HEK293 (cell line): Measurements from ENCODE around the gene SAMM50.

Experiments used
- CTCF ChIA-PET: fragments of 350-600 bp; formaldehyde crosslinking; extraction: SDS; loops from one replicate; lab custom pipeline; 2021; ENCODE audit warnings: antibody characterized with exemption; lab: Yijun Ruan, JAX
- POLR2A ChIA-PET: fragments of 300-600 bp; formaldehyde crosslinking; extraction: SDS; loops from one replicate; lab custom pipeline; 2020; ENCODE audit warnings: antibody characterized with exemption, inconsistent platforms; lab: Yijun Ruan, JAX
- H3K27ac ChIP-seq: fragments of 200-500 bp; sonication (Bioruptor generic); 2 replicates; pipeline ENCODE4 v1.5.1; 2014; ENCODE audit warnings: low read depth, low read length, control low read depth, inconsistent platforms; ENCODE audit errors: extremely low read depth
- H3K36me3 ChIP-seq, 2 experiments: fragments of 200-500 bp in 1 of 2; sonication (Bioruptor generic) in 1 of 2; 1 replicate in 1 of 2; 2 replicates in 1 of 2; pipeline ENCODE4 v1.5.1; 2014 to 2017; ENCODE audit warnings: inconsistent platforms in 2 of 2, low read length in 2 of 2; ENCODE audit not compliant: control insufficient read depth in 2 of 2, insufficient read depth in 1 of 2
- H3K4me1 ChIP-seq: fragments of 200-500 bp; sonication (Bioruptor generic); 2 replicates; pipeline ENCODE4 v1.5.1; 2014; ENCODE audit warnings: mild to moderate bottlenecking, low read length, inconsistent platforms; ENCODE audit not compliant: control insufficient read depth, insufficient read depth
- H3K4me3 ChIP-seq: 2 replicates; pipeline ENCODE4 v1.5.1; 2011; ENCODE audit warnings: low read depth, mild to moderate bottlenecking, control low read depth, low read length, moderate library complexity
- H3K9me3 ChIP-seq: fragments of 200-500 bp; sonication (Bioruptor generic); 2 replicates; pipeline ENCODE4 v1.5.1; 2014; ENCODE audit warnings: low read depth, low read length, inconsistent platforms; ENCODE audit not compliant: control insufficient read depth, insufficient read depth
- BCL6B ChIP-seq: fragments of 450-650 bp; formaldehyde crosslinking; IDR thresholded peaks from 2 replicates; pipeline ENCODE4 v1.5.1; 2017; ENCODE audit warnings: missing biosample characterization, missing genetic modification characterization
- HOXD13 ChIP-seq: sonication (generic); formaldehyde crosslinking; IDR thresholded peaks from 2 replicates; pipeline ENCODE4 v1.8.0; 2022; ENCODE audit warnings: missing genetic modification reagents, borderline replicate concordance
- KLF7 ChIP-seq: fragments of 450-650 bp; formaldehyde crosslinking; IDR thresholded peaks from 2 replicates; pipeline ENCODE4 v1.5.1; 2016; ENCODE audit warnings: missing biosample characterization, missing genetic modification characterization, borderline replicate concordance
- SP3 ChIP-seq: fragments of 450-650 bp; formaldehyde crosslinking; IDR thresholded peaks from 2 replicates; pipeline ENCODE4 v1.5.1; 2016; ENCODE audit warnings: missing biosample characterization, missing genetic modification characterization
- ZBTB1 ChIP-seq: fragments of 450-650 bp; formaldehyde crosslinking; IDR thresholded peaks from 2 replicates; pipeline ENCODE4 v1.5.1; 2016; ENCODE audit warnings: missing biosample characterization, missing genetic modification characterization
- ZFP69B ChIP-seq: fragments of 450-650 bp; formaldehyde crosslinking; IDR thresholded peaks from 2 replicates; pipeline ENCODE4 v1.5.1; 2016; ENCODE audit warnings: missing biosample characterization, missing genetic modification characterization
- ZNF223 ChIP-seq: fragments of 450-650 bp; formaldehyde crosslinking; IDR thresholded peaks from 2 replicates; pipeline ENCODE4 v1.5.1; 2016; ENCODE audit warnings: missing biosample characterization, missing genetic modification characterization
- ZNF26 ChIP-seq: fragments of 450-650 bp; formaldehyde crosslinking; IDR thresholded peaks from 2 replicates; pipeline ENCODE4 v1.5.1; 2016; ENCODE audit warnings: missing biosample characterization, missing genetic modification characterization
- ZNF280C ChIP-seq: fragments of 450-650 bp; formaldehyde crosslinking; IDR thresholded peaks from 2 replicates; pipeline ENCODE4 v1.5.1; 2016; ENCODE audit warnings: missing biosample characterization, missing genetic modification characterization
- ZNF302 ChIP-seq: fragments of 450-650 bp; formaldehyde crosslinking; IDR thresholded peaks from 2 replicates; pipeline ENCODE4 v1.5.1; 2016; ENCODE audit warnings: missing biosample characterization, missing genetic modification characterization, low read depth
- ZNF549 ChIP-seq: fragments of 450-650 bp; IDR thresholded peaks from 2 replicates; pipeline ENCODE4 v1.5.1; 2018; ENCODE audit warnings: missing biosample characterization, missing genetic modification characterization, mild to moderate bottlenecking, inconsistent platforms, moderate library complexity
- ZNF645 ChIP-seq: fragments of 450-650 bp; formaldehyde crosslinking; IDR thresholded peaks from 2 replicates; pipeline ENCODE4; 2016; ENCODE audit warnings: missing biosample characterization, missing genetic modification characterization
- ZNF658 ChIP-seq: fragments of 450-650 bp; formaldehyde crosslinking; IDR thresholded peaks from 2 replicates; pipeline ENCODE4; 2016; ENCODE audit warnings: missing biosample characterization, missing genetic modification characterization
- ZSCAN5A ChIP-seq: fragments of 450-650 bp; formaldehyde crosslinking; IDR thresholded peaks from 2 replicates; pipeline ENCODE4 v1.5.1; 2016; ENCODE audit warnings: missing biosample characterization, missing genetic modification characterization

SAMM50 gene

GRCh38 chr22:44004104-44004460 lies 48.8 kb downstream of the SAMM50 start:
- ChIA-PET POLR2A (no interaction called here), CTCF (interaction anchor here (0.8 to 5.0 kb wide), 6 partner anchors 9 to 556 kb away, joined by 3 to 39 read pairs (median 4); no protein-coding TSS in a partner anchor)
- H3K4me3 ChIP-seq = no peak overlapping the region

More at GRCh38 chr22:44004104-44004460, 48.8 kb downstream of the SAMM50 start:
- peaks cover 0 to 9% of the 10 kb centered on the region in 2 experiments; a peak in 2 of 3 replicates for H3K36me3 ChIP-seq
- no peaks in the 10 kb centered on the region for H3K4me1 ChIP-seq
- no peak for TF ChIP-seq ZSCAN5A (tag by site-specific recombination)
- no peak for TF ChIP-seq BCL6B (tag by site-specific recombination)
- no peak for TF ChIP-seq ZNF26
- TF ChIP-seq ZNF658 (tag by site-specific recombination) = no peak
- TF ChIP-seq KLF7 = no peak
- no peak for TF ChIP-seq HOXD13 (CRISPR knock-in tag)
- no peak for TF ChIP-seq ZNF302 (tag by site-specific recombination)
- TF ChIP-seq ZFP69B (tag by site-specific recombination) = no peak
- TF ChIP-seq ZNF549 (tag by site-specific recombination) = no peak
- TF ChIP-seq ZBTB1 (tag by site-specific recombination) = no peak
- TF ChIP-seq SP3 (tag by site-specific recombination) = no peak
- TF ChIP-seq ZNF645 = no peak
- TF ChIP-seq ZNF223 (tag by site-specific recombination) = no peak
- no peak for TF ChIP-seq ZNF280C (tag by site-specific recombination)
- H3K27ac ChIP-seq = no peak overlapping the region
- H3K9me3 ChIP-seq = no peaks in the 10 kb centered on the region
